GM06990 (cell line): ENCODE results near the gene DDX10.
A peak's percentile ranks its signal among the peaks of the same experiment; 100 is the strongest.

Experiments used
- DNase-seq: peaks from one replicate; pipeline ENCODE4 v3.0.0-alpha.2; 2011; ENCODE audit not compliant: insufficient read length; ENCODE audit errors: extremely low read depth
- H3K27me3 ChIP-seq: replicated peaks from 2 replicates; pipeline ENCODE4 v1.6.0; 2011; ENCODE audit warnings: low read length; ENCODE audit not compliant: control insufficient read depth, insufficient read depth
- H3K36me3 ChIP-seq: 2 replicates; pipeline ENCODE4 v1.5.1; 2011; ENCODE audit warnings: low read length; ENCODE audit not compliant: control insufficient read depth, insufficient read depth
- H3K4me3 ChIP-seq: replicated peaks from 2 replicates; pipeline ENCODE4 v1.5.1; 2011; ENCODE audit warnings: low read depth, mild to moderate bottlenecking, control low read depth, low read length
- TF ChIP-seq, protein P1 (sequence below): IDR thresholded peaks from 2 replicates; pipeline ENCODE4 v1.5.1; 2011; ENCODE audit warnings: low read length, control low read depth, mild to moderate bottlenecking, inconsistent platforms; ENCODE audit not compliant: insufficient read depth, poor library complexity, severe bottlenecking

DDX10 gene

DNA sequence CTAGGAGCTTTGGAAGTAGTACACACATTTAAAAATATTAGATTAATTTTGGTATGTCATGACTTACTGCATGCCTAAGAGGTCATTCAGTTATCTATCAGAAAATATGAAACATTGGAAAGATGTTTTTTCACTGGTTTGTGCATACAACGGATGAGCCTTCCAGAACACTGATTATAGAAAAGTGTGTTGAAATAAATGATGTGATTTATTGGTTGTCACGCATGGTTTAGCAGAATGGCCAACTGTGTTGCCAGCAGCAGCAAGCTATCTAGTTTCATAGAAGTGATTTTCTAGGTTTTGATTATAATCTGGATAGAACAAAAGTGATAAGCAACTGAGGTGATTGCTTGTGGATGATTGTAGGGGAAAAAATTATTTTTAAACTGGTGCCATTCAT, 53.6 kb downstream of the DDX10 start:
- Histone ChIP-seq H3K4me3 (no peak overlapping the region), H3K36me3 (no peaks in the 10 kb centered on the region; the same call in 1 of the 2 replicates), H3K27me3 (no peaks in the 10 kb centered on the region)
- TF ChIP-seq, protein P1, sequence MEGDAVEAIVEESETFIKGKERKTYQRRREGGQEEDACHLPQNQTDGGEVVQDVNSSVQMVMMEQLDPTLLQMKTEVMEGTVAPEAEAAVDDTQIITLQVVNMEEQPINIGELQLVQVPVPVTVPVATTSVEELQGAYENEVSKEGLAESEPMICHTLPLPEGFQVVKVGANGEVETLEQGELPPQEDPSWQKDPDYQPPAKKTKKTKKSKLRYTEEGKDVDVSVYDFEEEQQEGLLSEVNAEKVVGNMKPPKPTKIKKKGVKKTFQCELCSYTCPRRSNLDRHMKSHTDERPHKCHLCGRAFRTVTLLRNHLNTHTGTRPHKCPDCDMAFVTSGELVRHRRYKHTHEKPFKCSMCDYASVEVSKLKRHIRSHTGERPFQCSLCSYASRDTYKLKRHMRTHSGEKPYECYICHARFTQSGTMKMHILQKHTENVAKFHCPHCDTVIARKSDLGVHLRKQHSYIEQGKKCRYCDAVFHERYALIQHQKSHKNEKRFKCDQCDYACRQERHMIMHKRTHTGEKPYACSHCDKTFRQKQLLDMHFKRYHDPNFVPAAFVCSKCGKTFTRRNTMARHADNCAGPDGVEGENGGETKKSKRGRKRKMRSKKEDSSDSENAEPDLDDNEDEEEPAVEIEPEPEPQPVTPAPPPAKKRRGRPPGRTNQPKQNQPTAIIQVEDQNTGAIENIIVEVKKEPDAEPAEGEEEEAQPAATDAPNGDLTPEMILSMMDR, result no peak
- no peak for DNase-seq

DNA sequence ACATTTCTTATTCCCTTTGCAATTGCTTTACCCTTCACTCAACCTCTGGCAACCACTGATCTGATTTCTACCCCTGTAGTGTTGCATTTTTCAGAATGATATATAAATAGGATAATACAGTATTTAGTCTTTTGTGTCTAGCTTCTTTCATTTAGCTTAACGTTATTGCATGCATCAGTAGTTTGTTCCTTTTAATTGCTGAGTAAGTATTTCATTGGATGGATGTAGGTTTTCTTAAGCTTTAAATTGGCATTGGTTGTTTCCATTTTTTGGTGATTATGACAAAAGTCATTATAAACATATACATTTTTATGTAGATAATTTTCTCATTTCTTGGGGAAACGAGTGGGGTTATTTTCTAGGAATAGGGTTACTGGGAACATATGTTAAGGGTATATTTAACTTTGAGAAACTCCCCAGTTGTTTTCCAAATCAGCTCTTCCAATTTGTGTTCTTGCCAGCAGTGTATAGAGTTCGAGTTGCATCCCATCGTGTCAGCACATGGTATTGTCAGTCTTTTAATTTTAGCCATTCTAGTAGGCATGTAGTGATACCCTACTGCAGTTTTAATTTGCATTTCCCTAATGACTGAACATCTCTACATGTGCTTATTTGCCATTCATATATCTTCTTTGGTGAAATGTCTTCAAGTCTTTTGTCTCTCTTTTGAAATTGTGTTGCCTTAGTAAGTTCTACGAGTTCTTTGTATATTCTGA, 60.3 kb downstream of the DDX10 start:
- Histone ChIP-seq H3K36me3 (no peaks in the 10 kb centered on the region; the same call in 1 of the 2 replicates), H3K4me3 (no peak overlapping the region), H3K27me3 (no peaks in the 10 kb centered on the region)
- TF ChIP-seq, protein P1, result no peak
- no peak for DNase-seq

DNA sequence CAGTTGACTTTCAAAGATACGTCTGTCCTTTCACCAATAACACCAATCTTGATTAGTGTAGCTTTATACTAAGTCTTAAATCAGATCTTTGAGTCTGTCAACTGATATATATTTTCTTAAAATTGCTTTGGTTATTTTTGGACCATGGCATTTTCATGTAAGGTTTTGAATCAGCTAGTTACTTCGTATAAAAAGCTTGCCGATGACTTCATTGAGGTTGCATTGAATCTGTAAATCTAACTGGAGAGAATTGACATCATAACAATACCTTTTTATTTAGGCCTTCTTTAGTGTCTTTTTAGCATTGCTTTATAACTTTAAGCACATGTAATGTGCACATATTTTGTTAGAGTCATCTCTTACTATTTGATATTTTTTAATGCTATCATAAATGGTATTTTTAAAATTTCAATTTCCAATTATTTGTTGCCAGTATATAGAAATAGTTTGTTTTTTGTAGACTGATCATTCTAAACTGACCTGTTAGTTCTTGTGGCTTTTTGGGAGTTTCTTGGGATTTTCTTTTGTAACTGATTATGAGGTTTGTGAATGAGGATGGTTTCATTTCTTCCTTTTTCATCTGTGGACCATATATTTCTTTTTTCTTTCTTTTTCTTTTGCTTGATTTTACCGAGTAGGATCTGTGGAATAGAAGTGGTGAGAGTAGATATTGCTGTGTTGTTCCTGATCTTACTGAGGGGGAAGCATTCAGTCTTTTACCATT, 61.4 kb downstream of the DDX10 start:
- DNase-seq, result no peak
- H3K36me3 ChIP-seq, result no peaks in the 10 kb centered on the region; the same call in 1 of the 2 replicates
- TF ChIP-seq, protein P1, result no peak
- no peaks in the 10 kb centered on the region for H3K27me3 ChIP-seq
- H3K4me3 ChIP-seq, result peak overlapping the region; percentile 27

DNA sequence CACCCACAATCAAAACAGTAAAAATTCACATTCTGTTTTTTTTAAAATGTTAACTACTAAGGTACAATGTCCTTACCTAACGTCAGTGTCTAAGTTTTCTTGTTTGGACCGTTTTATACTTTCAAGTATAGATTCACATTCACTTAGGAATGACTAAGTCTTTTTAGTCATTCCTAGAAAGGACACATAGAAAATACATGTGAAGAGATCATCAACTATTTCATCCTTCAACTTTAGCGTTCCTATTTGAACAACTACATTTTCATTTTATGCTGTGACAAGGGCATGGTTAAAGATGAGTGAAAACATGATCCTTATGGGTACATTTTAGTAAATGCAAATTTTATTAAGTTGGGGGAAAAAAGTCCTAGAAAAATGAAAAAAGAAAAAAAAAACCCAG, 62.8 kb downstream of the DDX10 start:
- no peak for DNase-seq
- no peaks in the 10 kb centered on the region; the same call in 1 of the 2 replicates for H3K36me3 ChIP-seq
- TF ChIP-seq, protein P1, result no peak
- H3K27me3 ChIP-seq, result no peaks in the 10 kb centered on the region
- H3K4me3 ChIP-seq, result peak overlapping the region; percentile 27; the same call in 1 of the 2 replicates

DNA sequence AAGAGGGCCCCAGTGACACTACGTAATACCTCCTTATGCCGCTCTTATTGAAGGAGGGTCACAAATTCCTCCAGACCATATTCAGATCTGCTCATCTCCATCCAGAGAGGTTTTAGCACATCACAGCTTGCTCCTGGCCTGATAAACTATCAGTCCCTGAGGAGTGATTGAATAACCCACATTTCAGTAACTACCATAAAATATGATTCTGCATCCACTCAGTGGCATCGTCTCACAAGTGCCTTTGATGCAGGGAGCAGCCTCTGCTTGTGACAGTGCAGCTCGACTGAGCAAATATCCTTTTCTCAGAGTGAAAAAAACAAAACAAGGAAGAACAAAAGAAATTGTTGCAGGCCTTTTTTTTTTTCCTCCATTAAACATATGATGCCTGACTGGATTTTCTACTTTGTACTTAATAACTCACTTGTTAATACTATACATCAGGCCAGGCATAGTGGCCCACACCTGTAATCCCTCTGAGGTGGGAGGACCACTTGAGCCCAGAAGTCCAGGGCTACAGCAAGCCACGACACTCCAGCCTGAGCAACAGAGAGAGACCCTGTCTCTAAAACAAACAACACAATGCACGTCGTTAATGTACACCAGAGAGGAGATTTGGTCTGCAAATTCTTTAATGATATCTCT, 64.5 kb downstream of the DDX10 start:
- Histone ChIP-seq H3K4me3 (no peak overlapping the region), H3K27me3 (no peaks in the 10 kb centered on the region), H3K36me3 (no peaks in the 10 kb centered on the region)
- TF ChIP-seq, protein P1, result no peak
- no peak for DNase-seq
